ENCODE data around the gene TRIM41. TPM values are rescaled to one million over a fixed set of nuclear protein-coding genes. Genes with fewer than 3 reads are reported as not detected.
"Not testable (repeated sequence)": the region's sequence is repeated elsewhere in the genome, so short reads cannot be mapped to it uniquely, and the experiment has no call there.

Gene TRIM41
- total RNA-seq, 2 donors from 2014 or later = 27.1 to 30.8 TPM

DNA sequence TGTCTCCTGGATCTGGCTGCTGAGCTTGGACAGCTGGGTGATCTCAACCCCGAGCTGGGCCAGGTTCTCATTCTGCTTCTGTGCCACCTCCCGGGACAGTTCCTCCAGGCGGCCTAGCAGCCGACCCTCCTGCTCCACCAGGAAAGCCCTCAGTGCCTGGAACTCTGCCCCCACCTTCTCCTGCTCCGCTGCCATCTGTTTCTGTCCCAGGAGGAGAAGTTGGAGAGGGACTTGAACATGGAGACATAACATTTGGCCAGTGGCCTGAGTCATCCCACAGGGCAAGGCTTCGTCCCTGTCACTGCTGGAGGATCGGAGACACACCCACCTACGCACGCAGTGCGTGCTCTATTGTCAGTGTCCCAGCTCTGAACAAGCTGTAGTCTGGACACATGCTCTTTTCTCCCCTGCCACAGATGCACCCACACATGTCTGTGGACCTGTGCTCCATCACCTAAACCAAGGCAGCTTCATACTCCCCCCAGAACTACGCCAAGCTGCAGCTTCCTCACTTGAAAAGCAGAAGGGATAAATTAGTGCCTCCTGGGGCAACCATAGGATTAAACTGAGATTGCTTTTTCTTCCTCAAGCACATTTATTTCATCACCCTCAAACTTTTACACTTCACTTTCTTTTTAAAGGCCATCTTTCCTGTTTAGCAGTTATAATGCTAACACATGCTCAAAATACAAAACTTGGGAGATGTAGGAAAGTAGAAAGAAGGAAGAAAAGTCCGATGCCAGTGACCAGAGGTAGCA lies 23.0 kb upstream of the TRIM41 start:
- Mint-ChIP-seq H3K36me3 (ENCODE audit: low read depth) (no peaks in the 10 kb centered on the region), H3K27me3 (no peaks in the 10 kb centered on the region), H3K4me3 (no peak overlapping the region), H3K27ac (no peak overlapping the region), H3K9me3 (no peaks in the 10 kb centered on the region), H3K4me1 (no peaks in the 10 kb centered on the region)
- no peak for ATAC-seq (replicated peaks)

DNA sequence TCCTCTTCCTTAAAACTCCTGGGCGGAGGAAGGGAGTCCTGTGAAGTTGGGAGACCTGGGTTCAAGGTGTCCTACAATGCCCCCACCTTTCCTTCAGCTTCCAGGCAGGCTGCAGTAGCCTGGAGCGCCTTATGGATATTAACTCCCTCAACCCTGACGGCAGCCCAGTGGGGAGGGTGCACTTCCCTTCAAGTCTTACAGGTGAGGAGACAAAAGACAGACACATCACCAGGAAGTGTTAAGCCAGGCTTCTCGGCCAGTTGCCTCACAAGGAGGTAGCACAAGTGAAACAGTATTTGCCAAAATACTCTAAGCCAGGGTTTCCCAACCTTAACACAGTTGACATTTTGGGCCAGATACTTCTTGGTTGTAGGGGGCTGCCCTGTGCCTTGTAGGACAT lies 22.3 kb upstream of the TRIM41 start:
- peaks cover 2% of the 10 kb centered on the region for H3K4me1 Mint-ChIP-seq
- H3K27ac Mint-ChIP-seq = no peak overlapping the region
- ATAC-seq (replicated peaks) = no peak
- H3K36me3 Mint-ChIP-seq (ENCODE audit: low read depth) = peaks cover 2% of the 10 kb centered on the region
- H3K9me3 Mint-ChIP-seq = no peaks in the 10 kb centered on the region
- H3K27me3 Mint-ChIP-seq = peaks cover 2% of the 10 kb centered on the region
- no peak overlapping the region for H3K4me3 Mint-ChIP-seq

DNA sequence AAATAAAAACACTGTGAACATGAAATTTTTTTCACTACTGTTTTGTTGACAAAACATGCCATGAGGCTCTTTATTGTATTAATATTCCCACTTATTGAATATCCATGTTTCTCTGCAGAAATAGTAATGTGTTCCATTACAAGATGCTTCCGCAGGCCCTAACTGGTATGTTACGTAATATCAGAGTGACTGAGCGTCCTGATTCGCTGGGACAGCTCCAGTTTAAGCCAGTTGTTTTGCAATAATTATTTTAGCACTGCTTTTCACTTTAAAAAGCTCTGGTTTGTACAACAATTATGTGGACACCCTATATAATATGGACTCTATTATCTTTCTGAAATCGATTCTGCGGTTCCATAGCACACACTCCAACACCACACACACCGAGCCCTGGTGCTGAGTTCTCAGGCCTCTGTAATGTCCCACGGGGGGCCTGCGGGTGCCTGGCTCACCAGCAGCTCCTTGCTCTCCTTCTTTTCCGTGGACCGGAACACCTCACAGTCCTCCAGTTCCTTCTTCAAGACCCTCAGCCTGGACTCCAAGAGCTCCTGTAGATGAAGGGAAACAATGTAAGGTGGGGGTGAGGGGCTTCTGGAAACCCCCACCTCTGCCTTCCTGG lies 19.9 kb upstream of the TRIM41 start:
- Mint-ChIP-seq H3K27me3 (peaks cover 5% of the 10 kb centered on the region), H3K36me3 (ENCODE audit: low read depth) (peaks cover 25% of the 10 kb centered on the region), H3K4me1 (peaks cover 22% of the 10 kb centered on the region), H3K9me3 (no peaks in the 10 kb centered on the region), H3K27ac (no peak overlapping the region), H3K4me3 (peak overlapping the region; percentile 87)
- ATAC-seq (replicated peaks) = no peak

DNA sequence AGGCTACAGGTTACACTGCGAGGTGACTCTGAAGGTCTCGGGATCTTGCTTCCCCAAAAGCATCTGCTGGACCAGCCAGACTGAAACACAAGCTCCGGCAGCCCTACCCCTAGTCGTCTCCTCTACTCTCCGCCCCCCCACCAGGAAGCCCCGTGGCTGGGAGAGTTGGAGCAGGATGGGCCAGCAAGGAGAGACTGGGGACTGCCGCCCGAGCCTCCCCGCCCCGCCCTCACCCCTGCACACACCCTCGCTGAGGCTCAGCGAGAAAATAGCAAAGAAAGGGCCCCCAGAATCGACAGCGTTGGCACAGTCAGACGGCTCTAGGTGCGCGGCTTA lies 19.3 kb upstream of the TRIM41 start:
- Mint-ChIP-seq H3K9me3 (no peaks in the 10 kb centered on the region), H3K4me3 (peak overlapping the region; percentile 87), H3K36me3 (ENCODE audit: low read depth) (peaks cover 26% of the 10 kb centered on the region), H3K27me3 (peaks cover 5% of the 10 kb centered on the region), H3K27ac (no peak overlapping the region), H3K4me1 (peaks cover 25% of the 10 kb centered on the region)
- no peak for ATAC-seq (replicated peaks)

DNA sequence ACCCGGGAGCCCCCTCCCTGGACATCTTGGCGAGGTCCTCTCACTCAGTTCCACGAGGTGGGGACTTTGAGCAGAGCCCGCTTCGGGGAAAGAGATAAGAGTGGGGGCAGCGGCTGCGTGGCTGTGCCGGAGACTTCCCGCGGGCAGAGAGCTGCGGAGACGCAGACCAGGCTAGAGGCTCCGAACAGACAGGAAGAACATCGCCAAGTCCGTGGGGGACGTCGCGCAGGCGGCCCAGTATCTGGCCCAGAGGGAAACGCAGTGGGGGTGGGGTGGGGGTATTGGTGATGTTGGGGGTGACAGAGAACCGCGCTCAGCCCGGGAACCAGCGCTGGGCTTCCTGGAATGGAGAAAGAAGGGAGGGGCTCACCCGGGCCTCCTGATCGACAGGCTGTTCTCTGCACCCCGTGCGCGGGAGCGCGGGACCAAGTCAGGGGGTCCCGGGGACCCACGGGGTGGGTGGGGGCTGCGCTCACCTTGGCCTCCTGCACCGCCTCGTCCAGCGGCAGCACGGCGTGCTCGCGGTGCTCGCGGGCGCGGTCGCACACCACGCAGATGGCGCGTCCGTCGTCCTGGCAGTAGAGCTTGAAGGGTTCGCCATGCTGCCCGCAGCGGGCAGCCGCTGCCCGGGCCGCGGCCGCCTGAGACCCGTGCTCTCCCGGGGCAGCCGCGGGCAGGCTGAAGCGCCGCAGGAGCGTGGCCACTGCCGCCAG lies 18.8 kb upstream of the TRIM41 start:
- H3K4me3 Mint-ChIP-seq = peak overlapping the region; percentile 87
- no peak for ATAC-seq (replicated peaks)
- peaks cover 5% of the 10 kb centered on the region for H3K27me3 Mint-ChIP-seq
- no peaks in the 10 kb centered on the region for H3K9me3 Mint-ChIP-seq
- peaks cover 25% of the 10 kb centered on the region for H3K4me1 Mint-ChIP-seq
- no peak overlapping the region for H3K27ac Mint-ChIP-seq
- peaks cover 26% of the 10 kb centered on the region for H3K36me3 Mint-ChIP-seq (ENCODE audit: low read depth)

DNA sequence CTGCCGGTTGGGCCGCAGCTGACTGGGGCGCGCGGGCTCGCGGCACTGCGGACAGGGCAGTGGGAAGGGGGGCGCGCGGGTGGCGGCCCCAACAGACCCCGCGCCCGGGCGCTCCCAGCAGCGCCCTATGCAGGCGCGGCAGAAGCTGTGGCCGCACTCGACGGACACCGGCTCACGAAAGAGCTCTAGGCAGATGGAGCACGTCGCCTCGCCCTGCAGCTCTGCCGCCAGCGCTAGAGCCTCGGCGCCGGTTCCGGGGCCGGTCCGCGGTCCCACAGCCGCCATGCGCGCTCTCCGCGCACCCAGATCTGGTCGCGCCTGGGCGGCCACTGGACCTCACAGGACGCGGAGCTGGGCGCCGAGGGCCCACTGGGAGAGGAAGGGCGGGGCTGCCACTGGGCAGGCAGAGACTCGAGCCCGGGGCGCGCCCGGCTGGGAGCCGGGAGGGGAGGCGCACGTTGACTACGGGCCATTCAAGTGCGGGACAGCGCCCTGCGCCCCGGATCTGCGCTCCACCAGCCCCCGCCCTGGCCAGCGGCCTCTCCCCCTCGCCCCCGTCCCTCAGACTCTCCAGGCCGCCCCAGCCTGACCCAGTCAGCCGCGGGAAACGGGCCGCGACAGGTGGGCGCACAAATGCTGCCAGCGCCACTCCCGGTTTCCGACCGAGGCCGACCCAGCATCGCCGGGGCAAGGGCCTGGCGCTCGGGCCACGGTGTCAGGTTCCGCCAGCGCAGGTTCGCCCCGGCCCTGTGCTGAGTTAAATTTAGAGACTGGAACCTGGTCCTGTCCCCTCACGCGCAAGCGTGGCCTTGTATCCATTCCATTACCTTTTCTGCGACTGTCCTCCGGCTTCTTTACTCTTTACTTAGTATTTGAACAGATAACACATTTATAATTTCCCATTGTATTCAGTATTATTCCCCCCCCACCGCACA lies 18.0 kb upstream of the TRIM41 start, which contains the start of gene TRIM7:
Gene TRIM7, minus strand, starts transcription at position 371 of the 935 bp plus-strand sequence. Its CDS starts 86 bp downstream, at position 285.
- Mint-ChIP-seq H3K27me3 (peaks cover 5% of the 10 kb centered on the region), H3K4me3 (peak within 1 kb of the TSS; percentile 87), H3K9me3 (no peaks in the 10 kb centered on the region), H3K4me1 (peaks cover 25% of the 10 kb centered on the region), H3K27ac (peak within 1 kb of the TSS; percentile 100), H3K36me3 (ENCODE audit: low read depth) (peaks cover 26% of the 10 kb centered on the region)
- ATAC-seq (replicated peaks) = peak; percentile 6

DNA sequence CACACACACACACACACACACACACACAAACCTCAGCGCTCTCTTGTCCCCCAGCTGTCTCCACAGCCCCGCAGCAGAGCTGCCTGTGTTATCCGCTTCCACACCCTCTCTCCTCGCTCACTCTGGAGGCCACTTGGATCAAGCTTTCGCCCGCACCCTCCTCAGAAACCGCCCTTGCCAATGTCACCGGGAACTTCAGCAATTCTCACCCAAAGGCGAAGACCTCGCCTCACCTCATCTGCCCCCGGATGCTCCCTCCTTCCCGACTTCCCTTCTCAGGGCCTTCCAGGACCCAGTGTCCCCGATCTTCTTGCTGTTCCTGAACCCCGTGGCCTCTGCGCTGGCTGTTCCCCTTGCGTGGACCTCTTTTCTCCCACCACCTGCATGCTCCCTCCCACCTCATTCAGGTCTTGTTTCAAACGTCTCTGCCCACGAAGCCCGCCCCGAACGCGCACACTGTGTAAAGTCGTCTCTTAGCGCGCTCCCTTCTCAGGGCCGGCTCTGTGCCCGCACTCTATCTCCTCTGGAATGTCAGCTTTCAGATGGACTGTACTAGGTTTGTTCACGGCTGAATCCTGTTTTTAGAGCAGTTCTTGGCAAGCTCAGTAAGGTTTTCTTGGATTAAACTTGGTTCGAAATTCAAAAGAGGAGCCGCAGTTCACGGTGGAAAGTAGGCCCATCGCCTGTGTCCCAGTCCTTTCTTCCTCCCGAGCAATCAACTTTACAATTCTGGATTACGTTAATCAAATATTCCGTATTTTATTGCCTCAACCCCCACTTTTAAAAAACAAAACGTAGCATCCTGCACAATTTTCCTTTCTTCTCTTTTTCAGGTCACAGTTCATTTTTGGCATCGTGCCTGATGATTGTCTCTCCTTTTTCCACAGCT lies 17.1 kb upstream of the TRIM41 start:
- no peak for ATAC-seq (replicated peaks)
- Mint-ChIP-seq H3K4me3 (peak overlapping the region; percentile 87), H3K36me3 (ENCODE audit: low read depth) (peaks cover 26% of the 10 kb centered on the region), H3K4me1 (peaks cover 25% of the 10 kb centered on the region), H3K27ac (peak overlapping the region; percentile 100), H3K27me3 (peaks cover 5% of the 10 kb centered on the region), H3K9me3 (no peaks in the 10 kb centered on the region)

DNA sequence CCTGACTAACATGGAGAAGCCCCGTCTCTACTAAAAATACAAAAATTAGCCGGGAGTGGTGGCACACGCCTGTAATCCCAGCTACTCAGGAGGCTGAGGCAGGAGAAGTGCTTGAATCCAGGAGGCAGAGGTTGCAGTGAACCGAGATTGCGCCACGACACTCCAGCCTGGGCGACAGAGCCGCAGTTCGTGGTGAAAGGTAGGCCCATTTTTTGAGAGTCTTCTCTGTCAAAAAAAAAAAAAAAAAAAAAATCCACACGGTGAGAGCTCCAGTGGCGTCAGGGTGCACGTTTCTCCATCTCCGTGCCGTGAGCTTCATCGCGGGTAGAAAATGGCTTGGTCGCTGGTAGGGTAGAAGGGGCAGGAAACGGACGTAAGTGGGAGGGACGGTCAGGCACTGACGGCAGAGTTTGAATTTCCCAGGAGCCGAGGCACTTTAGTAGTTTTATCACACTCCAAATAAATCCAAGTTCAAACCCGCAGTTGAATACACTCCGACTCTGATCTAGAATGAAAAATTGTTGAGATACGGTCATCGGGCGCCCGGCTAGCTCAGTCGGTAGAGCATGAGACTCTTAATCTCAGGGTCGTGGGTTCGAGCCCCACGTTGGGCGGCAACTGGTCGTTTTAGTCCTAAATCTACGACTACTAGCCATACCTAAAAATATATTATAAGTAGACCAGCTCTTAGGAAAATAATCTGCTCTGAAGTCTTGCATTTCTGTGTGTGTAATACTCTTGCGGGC lies 15.7 kb upstream of the TRIM41 start:
- H3K9me3 Mint-ChIP-seq = no peaks in the 10 kb centered on the region
- peak overlapping the region; percentile 100 for H3K27ac Mint-ChIP-seq

DNA sequence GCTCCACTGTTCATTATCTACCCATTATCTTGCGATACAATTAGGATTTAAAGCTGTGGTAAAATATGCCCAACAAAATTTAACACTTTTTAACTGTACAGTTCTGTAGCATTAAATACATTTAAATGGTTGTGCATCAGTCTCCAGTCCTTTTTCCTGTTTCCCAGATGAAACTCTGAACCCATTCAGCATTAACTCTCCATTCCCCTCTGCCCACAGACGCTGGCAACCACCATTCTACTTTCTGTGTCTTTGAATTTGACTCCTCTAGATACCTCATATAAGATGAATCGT lies 15.2 kb upstream of the TRIM41 start:
- Mint-ChIP-seq H3K27me3 (peaks cover 5% of the 10 kb centered on the region), H3K4me1 (peaks cover 25% of the 10 kb centered on the region), H3K36me3 (ENCODE audit: low read depth) (peaks cover 26% of the 10 kb centered on the region), H3K9me3 (no peaks in the 10 kb centered on the region), H3K27ac (peak overlapping the region; percentile 100), H3K4me3 (peak overlapping the region; percentile 87)
- ATAC-seq (replicated peaks) = no peak

More for the DNA sequence above, 15.7 kb upstream of the TRIM41 start:
- Mint-ChIP-seq H3K36me3 (ENCODE audit: low read depth) (peaks cover 26% of the 10 kb centered on the region), H3K4me1 (peaks cover 25% of the 10 kb centered on the region), H3K27me3 (peaks cover 5% of the 10 kb centered on the region), H3K4me3 (peak overlapping the region; percentile 87)
- ATAC-seq (replicated peaks) = peak; percentile 65

DNA sequence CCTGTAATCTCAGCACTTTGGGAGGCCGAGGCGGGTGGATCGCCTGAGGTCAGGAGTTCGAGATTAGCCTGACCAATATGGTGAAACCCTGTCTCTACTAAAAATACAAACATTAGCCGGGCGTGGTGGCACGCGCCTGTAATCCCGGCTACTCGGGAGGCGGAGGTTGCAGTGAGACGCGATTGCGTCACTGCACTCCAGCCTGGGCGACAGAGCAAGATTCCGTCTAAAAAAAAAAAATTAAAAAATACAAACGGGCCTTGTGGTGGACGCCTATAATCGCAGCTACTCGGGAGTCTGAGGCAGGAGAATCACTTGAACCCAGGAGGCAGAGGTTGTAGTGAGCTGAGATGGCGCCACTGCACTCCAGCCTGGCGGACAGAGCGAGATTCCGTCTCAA lies 14.1 kb upstream of the TRIM41 start:
- not testable (repeated sequence) for H3K9me3 Mint-ChIP-seq; H3K4me3 Mint-ChIP-seq; ATAC-seq (replicated peaks); H3K27ac Mint-ChIP-seq; H3K27me3 Mint-ChIP-seq
- Mint-ChIP-seq H3K36me3 (ENCODE audit: low read depth) (peaks cover 26% of the 10 kb centered on the region), H3K4me1 (peaks cover 30% of the 10 kb centered on the region)

DNA sequence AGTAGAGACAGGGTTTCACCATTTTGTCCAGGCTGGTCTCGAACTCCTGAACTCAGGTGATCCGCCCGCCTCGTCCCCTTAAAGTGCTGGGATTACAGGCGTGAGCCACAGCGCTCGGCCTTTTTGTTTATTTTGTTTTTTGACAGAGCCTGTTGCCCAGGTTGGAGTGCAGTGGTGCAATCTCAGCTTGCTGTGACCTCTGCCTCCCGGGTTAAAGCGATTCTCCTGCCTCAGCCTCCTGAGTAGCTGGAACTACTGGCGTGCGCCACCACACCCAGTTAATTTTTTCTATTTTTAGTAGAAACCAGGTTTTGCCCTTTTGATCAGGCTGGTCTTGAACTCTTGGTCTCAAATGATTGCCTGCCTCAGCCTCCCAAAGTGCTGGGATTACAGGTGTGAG lies 12.9 kb upstream of the TRIM41 start:
- not testable (repeated sequence) for H3K4me3 Mint-ChIP-seq; H3K9me3 Mint-ChIP-seq; ATAC-seq (replicated peaks); H3K27ac Mint-ChIP-seq; H3K27me3 Mint-ChIP-seq
- Mint-ChIP-seq H3K36me3 (ENCODE audit: low read depth) (peaks cover 26% of the 10 kb centered on the region), H3K4me1 (peaks cover 30% of the 10 kb centered on the region)

DNA sequence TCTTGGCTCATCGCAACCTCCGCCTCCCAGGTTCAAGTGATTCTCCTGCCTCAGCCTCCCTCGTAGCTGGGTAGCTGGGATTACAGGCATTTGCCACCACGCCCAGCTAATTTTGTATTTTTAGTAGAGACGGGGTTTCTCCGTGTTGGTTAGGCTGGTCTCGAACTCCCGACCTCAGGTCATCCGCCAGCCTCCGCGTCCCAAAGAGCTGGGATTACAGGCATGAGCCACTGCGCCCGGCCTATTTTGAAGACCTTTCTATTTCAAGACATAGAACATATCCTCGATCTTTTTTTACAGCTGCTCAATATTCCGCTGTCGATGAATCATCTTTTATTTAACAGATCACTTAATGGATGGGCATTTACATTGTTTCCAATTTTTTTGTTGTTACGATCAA lies 12.4 kb upstream of the TRIM41 start:
- H3K36me3 Mint-ChIP-seq (ENCODE audit: low read depth) = peaks cover 26% of the 10 kb centered on the region
- not testable (repeated sequence) for ATAC-seq (replicated peaks); H3K27me3 Mint-ChIP-seq; H3K27ac Mint-ChIP-seq; H3K4me3 Mint-ChIP-seq; H3K9me3 Mint-ChIP-seq
- peaks cover 29% of the 10 kb centered on the region for H3K4me1 Mint-ChIP-seq

DNA sequence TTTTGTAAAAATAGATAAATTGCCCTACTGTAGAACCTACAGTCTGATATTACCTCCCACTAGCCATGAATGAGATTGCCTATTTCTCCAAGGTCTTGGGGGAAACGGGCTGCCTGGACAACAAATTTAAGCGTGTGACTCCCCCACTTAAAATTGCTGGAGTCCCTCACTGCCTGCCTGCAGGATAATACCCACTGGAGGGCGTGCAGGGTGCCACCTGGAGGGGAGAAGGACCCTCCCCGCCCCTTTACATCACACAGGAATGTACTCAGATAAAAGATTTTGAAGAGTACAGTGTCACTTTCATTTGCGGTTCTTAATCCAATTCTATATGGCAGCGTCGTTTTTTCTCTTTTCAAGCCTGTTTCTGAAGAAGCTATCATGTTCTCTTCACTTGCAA lies 11.9 kb upstream of the TRIM41 start:
- Mint-ChIP-seq H3K4me3 (no peak overlapping the region), H3K27me3 (no peaks in the 10 kb centered on the region), H3K9me3 (no peaks in the 10 kb centered on the region), H3K4me1 (peaks cover 26% of the 10 kb centered on the region), H3K27ac (no peak overlapping the region), H3K36me3 (ENCODE audit: low read depth) (peaks cover 21% of the 10 kb centered on the region)
- ATAC-seq (replicated peaks) = no peak

All from activated T-helper 17 cell treated with anti-CD3 and anti-CD28 coated beads, Interleukin-2, amount 50 U/mL, for 72 hours (primary cell).